Measurements from ENCODE around the gene SP5. TPM values are rescaled to one million over a fixed set of nuclear protein-coding genes. Genes with fewer than 3 reads are reported as not detected.
A peak's percentile ranks its signal among the peaks of the same experiment; 100 is the strongest.

The SP5 gene
- total RNA-seq, 1 donor from 2014 or later, result 3.0 TPM

DNA sequence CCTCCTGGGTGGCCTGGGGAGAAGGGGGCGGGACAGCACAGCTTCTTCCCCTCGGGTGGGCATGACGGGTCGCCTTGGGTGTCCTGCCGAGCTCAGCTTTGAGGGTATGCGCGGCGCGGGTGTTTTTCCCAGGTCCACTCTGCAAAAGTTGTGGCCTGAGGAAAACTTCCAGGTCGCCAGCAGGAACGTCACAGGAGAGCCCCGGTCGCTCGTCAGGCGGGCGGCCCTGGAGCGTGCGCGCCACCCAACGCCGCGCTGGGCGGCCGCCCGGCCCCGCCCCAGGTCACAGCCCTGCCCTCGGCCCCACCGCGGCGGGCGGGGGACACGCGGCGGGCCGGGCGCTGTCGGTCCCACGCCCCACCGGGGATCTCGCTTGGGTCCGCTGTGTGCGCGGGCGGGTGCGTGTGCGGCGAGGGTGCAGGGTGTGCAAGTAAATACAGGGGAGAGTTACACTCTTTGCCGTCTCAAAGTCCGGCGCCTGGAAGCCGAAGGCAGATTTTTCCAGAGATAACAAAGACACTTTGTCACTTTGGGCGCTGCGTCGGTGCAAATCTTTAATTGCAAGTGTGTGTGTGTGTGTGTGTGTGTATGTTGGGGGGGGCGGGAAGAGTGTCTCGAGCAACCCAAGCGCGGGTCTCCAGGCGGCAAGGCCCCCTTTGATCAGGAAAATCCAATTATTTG is 616 bp upstream of the SP5 start:
- no peak for TF ChIP-seq EZH2 (IDR thresholded peaks at IDR 0.05)
- TF ChIP-seq CTCF (IDR thresholded peaks at IDR 0.05), result no peak
- H3K4me3 Mint-ChIP-seq, result peak overlapping the region; percentile 98
- peaks cover 100% of the 10 kb centered on the region for H3K27me3 ChIP-seq
- H3K4me1 ChIP-seq, result peaks cover 56% of the 10 kb centered on the region
- H4K20me1 ChIP-seq (ENCODE audit: low read depth), result peaks cover 55% of the 10 kb centered on the region
- H3K27ac ChIP-seq, result no peak overlapping the region
- peaks cover 14% of the 10 kb centered on the region for H3K36me3 Mint-ChIP-seq
- H3K9ac ChIP-seq, result no peak overlapping the region
- peaks cover 26% of the 10 kb centered on the region for H3K79me2 ChIP-seq (ENCODE audit: low read depth)
- peaks cover 79% of the 10 kb centered on the region for H3F3A ChIP-seq (ENCODE audit: low read depth)
- peak overlapping the region; percentile 56 for H3K4me3 ChIP-seq
- peaks cover 3% of the 10 kb centered on the region for H3K9me3 Mint-ChIP-seq
- no peaks in the 10 kb centered on the region for H3K9me3 ChIP-seq (ENCODE audit: low read depth)
- H3K4me2 ChIP-seq, result peak overlapping the region; percentile 93
- peaks cover 31% of the 10 kb centered on the region for H3K27me3 Mint-ChIP-seq (ENCODE audit: insufficient read depth, low read depth)
- peaks cover 57% of the 10 kb centered on the region for H3K4me1 Mint-ChIP-seq
- H2AFZ ChIP-seq (replicated peaks), result no peak overlapping the region
- DNase-seq (ENCODE audit: low spot score), result peak; percentile 74
- peak overlapping the region; percentile 59 for H3K27ac Mint-ChIP-seq
- H3K36me3 ChIP-seq, result no peaks in the 10 kb centered on the region

GRCh38 chr2:170715932-170716777 is 1.0 kb downstream of the SP5 start:
- H3K9me3 Mint-ChIP-seq, result peaks cover 3% of the 10 kb centered on the region

GRCh38 chr2:170716851-170717598 is 1.9 kb downstream of the SP5 start:
- peaks cover 3% of the 10 kb centered on the region for H3K9me3 Mint-ChIP-seq
- no peaks in the 10 kb centered on the region for H3K9me3 ChIP-seq (ENCODE audit: low read depth)
- peaks cover 53% of the 10 kb centered on the region for H3K4me1 ChIP-seq
- H3K27ac Mint-ChIP-seq, result peak overlapping the region; percentile 14
- TF ChIP-seq EZH2 (IDR thresholded peaks at IDR 0.05) (peak; percentile 63), EZH2phosphoT487 (IDR thresholded peaks at IDR 0.05) (peak; percentile 64), CTCF (IDR thresholded peaks at IDR 0.05) (peak; percentile 74)
- H3K27me3 ChIP-seq, result peaks cover 90% of the 10 kb centered on the region
- H2AFZ ChIP-seq (replicated peaks), result peak overlapping the region; percentile 96
- peaks cover 23% of the 10 kb centered on the region for H3K36me3 Mint-ChIP-seq
- peaks cover 47% of the 10 kb centered on the region for H4K20me1 ChIP-seq (ENCODE audit: low read depth)
- peak overlapping the region; percentile 90 for H3K4me3 Mint-ChIP-seq
- peaks cover 28% of the 10 kb centered on the region for H3K27me3 Mint-ChIP-seq (ENCODE audit: insufficient read depth, low read depth)
- H3F3A ChIP-seq (ENCODE audit: low read depth), result peaks cover 61% of the 10 kb centered on the region
- H3K27ac ChIP-seq, result no peak overlapping the region
- peaks cover 36% of the 10 kb centered on the region for H3K79me2 ChIP-seq (ENCODE audit: low read depth)
- peak; percentile 92 for DNase-seq (ENCODE audit: low spot score)
- no peaks in the 10 kb centered on the region for H3K36me3 ChIP-seq
- peak overlapping the region; percentile 56 for H3K4me3 ChIP-seq
- peak overlapping the region; percentile 93 for H3K4me2 ChIP-seq
- no peak overlapping the region for H3K9ac ChIP-seq
- H3K4me1 Mint-ChIP-seq, result peaks cover 44% of the 10 kb centered on the region

More at GRCh38 chr2:170715932-170716777, 1.0 kb downstream of the SP5 start:
- H3K4me1 ChIP-seq, result peaks cover 59% of the 10 kb centered on the region
- TF ChIP-seq EZH2 (IDR thresholded peaks at IDR 0.05), result peak; percentile 26
- no peak for TF ChIP-seq CTCF (IDR thresholded peaks at IDR 0.05)
- TF ChIP-seq EZH2phosphoT487 (IDR thresholded peaks at IDR 0.05), result no peak
- Mint-ChIP-seq H3K4me1 (peaks cover 46% of the 10 kb centered on the region), H3K4me3 (peak overlapping the region; percentile 98), H3K27ac (no peak overlapping the region), H3K27me3 (ENCODE audit: insufficient read depth, low read depth) (peaks cover 29% of the 10 kb centered on the region), H3K36me3 (peaks cover 18% of the 10 kb centered on the region)
- H2AFZ ChIP-seq (replicated peaks), result peak overlapping the region; percentile 39
- H3K9ac ChIP-seq, result no peak overlapping the region
- H4K20me1 ChIP-seq (ENCODE audit: low read depth), result peaks cover 55% of the 10 kb centered on the region
- peaks cover 98% of the 10 kb centered on the region for H3K27me3 ChIP-seq
- H3K36me3 ChIP-seq, result no peaks in the 10 kb centered on the region
- peak overlapping the region; percentile 56 for H3K4me3 ChIP-seq
- H3K79me2 ChIP-seq (ENCODE audit: low read depth), result peaks cover 36% of the 10 kb centered on the region
- DNase-seq (ENCODE audit: low spot score), result peak; percentile 64
- peak overlapping the region; percentile 93 for H3K4me2 ChIP-seq
- H3F3A ChIP-seq (ENCODE audit: low read depth), result peaks cover 68% of the 10 kb centered on the region
- H3K27ac ChIP-seq, result no peak overlapping the region
- H3K9me3 ChIP-seq (ENCODE audit: low read depth), result no peaks in the 10 kb centered on the region

All from neural progenitor cell (in vitro differentiated cells).